ENCODE results near the gene SAV1.

Gene SAV1

DNA sequence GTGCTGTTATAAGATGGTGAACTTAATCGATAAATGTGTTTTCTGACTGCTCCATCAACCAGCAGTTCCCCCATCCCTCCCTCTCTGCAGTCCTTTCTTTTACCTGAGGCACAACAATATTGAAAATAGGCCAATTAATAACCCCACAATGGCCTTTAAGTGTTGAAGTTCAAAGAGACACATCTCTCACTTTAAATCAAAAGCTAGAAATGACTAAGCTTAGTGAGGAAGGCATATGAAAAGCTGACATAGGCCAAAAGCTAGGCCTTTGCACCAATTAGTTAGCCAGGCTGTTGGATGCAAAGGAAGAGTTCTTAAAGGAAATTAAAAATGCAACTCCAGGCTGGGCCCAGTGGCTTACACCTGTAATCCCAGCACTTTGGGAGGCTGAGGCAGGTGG is 43.7 kb downstream of the SAV1 start:
- no peak overlapping the region for H3K4me3 ChIP-seq (ENCODE audit: control insufficient read depth, low read depth, low read length)
- DNase-seq (ENCODE audit: low read depth): no peak
- TF ChIP-seq, protein P1, sequence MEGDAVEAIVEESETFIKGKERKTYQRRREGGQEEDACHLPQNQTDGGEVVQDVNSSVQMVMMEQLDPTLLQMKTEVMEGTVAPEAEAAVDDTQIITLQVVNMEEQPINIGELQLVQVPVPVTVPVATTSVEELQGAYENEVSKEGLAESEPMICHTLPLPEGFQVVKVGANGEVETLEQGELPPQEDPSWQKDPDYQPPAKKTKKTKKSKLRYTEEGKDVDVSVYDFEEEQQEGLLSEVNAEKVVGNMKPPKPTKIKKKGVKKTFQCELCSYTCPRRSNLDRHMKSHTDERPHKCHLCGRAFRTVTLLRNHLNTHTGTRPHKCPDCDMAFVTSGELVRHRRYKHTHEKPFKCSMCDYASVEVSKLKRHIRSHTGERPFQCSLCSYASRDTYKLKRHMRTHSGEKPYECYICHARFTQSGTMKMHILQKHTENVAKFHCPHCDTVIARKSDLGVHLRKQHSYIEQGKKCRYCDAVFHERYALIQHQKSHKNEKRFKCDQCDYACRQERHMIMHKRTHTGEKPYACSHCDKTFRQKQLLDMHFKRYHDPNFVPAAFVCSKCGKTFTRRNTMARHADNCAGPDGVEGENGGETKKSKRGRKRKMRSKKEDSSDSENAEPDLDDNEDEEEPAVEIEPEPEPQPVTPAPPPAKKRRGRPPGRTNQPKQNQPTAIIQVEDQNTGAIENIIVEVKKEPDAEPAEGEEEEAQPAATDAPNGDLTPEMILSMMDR (IDR thresholded peaks at IDR 0.05; ENCODE audit: control insufficient read depth, insufficient read depth, low read depth, low read length, missing control alignments): no peak

DNA sequence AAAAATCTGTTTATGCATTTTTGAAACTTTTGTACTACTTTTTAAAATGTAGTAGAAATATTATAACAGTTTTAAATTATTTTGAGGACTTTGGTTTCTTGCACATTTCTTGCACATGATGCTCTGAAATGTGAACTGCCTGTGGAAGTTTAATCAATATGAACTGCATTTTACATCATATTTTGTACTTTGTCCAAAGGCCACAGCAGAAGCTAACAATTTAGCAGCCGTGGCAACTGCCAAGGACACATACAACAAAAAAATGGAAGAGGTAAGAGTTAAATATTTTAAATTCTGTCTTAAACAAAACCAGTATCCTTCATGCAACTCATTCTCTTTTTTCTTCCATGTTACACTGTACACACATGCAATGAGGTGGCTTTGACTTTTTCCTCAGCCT is 45.1 kb downstream of the SAV1 start:
- no peak for DNase-seq (ENCODE audit: low read depth)
- TF ChIP-seq, protein P1 (IDR thresholded peaks at IDR 0.05; ENCODE audit: control insufficient read depth, insufficient read depth, low read depth, low read length, missing control alignments): no peak
- H3K4me3 ChIP-seq (ENCODE audit: control insufficient read depth, low read depth, low read length): no peak overlapping the region

DNA sequence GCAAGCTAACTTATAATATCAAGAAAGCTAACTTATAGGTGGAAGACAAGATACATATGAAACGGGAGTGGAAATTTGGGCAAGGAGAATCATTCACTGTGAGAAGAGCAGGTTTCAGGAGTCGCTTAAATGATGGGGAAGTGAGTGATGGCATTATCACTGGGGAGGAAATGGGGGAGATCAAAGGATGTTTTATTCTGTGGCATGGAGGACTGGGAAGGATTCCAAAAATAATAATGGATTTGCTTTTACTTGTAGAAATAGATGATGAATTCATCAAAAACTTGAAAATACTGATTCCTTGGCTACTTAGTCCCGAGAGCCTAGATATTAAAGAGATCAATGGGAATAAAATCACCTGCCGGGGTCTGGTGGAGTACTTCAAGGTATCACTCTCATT is 47.8 kb downstream of the SAV1 start:
- H3K4me3 ChIP-seq (ENCODE audit: control insufficient read depth, low read depth, low read length): no peak overlapping the region
- TF ChIP-seq, protein P1 (IDR thresholded peaks at IDR 0.05; ENCODE audit: control insufficient read depth, insufficient read depth, low read depth, low read length, missing control alignments): no peak
- DNase-seq (ENCODE audit: low read depth): no peak

DNA sequence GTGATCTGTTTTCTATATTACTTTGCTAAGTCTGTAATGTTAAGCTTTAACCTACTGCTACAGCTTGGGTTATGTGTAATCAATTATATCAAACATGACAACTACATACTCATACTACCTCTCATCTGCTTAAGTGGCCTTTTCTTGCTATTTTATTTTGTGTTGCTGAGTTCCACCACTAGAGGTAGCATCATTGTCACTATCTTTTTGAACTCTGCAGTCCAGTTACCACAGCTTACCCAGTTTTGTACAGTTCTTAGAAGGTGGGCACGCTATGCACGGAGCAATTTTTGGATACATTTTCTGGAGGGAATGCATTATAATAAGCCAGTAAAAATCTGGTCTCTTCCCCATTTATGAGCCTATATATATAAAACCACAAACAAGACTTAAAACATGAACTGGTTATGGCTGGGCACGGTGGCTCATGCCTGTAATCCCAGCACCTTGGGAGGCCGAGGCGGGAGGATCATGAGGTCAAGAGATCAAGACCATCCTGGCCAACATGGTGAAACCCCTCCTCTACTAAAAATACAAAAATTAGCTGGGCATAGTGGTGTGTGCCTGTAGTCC is 48.5 kb downstream of the SAV1 start:
- DNase-seq (ENCODE audit: low read depth): peak; percentile 38
- no peak overlapping the region for H3K4me3 ChIP-seq (ENCODE audit: control insufficient read depth, low read depth, low read length)
- TF ChIP-seq, protein P1 (IDR thresholded peaks at IDR 0.05; ENCODE audit: control insufficient read depth, insufficient read depth, low read depth, low read length, missing control alignments): peak; percentile 73

DNA sequence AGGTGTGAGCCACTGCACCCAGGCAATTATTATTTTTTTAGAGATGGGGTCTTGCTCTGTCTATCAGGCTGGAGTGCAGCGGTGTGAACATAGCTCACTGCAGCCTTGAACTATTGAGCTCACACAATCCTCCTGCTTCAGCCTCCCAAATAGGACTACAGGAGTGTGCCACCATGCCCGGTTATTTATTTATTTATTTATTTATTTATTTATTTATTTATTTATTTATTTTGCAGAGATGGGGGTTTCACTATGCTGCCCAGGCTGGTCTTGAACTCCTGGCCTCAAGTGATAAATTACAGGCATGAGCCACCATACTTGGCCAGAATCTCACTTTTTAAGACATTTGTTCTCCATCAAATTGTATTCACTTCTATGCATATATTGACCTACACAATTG is 51.8 kb downstream of the SAV1 start:
- DNase-seq (ENCODE audit: low read depth): no peak
- H3K4me3 ChIP-seq (ENCODE audit: control insufficient read depth, low read depth, low read length): no peak overlapping the region
- TF ChIP-seq, protein P1 (IDR thresholded peaks at IDR 0.05; ENCODE audit: control insufficient read depth, insufficient read depth, low read depth, low read length, missing control alignments): no peak

DNA sequence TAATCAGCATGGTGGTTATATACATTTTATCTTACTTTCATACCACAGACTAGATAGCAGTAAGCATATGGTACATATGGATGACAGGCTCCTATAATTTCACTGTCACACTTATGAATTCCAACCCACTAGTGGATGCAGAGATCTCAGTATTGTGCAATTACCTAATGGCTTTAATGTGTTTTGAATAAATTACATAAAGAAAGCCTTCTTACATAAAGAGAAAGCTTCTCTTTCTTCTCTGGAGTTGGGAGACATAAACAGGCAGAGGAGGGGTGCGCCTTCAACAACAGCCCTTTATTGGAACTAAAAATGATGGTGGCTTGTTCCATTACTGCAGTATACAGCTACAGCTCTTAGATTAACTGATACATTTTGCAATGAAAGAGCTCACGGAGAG is 52.6 kb downstream of the SAV1 start:
- TF ChIP-seq, protein P1 (IDR thresholded peaks at IDR 0.05; ENCODE audit: control insufficient read depth, insufficient read depth, low read depth, low read length, missing control alignments): no peak
- DNase-seq (ENCODE audit: low read depth): no peak
- no peak overlapping the region for H3K4me3 ChIP-seq (ENCODE audit: control insufficient read depth, low read depth, low read length)

DNA sequence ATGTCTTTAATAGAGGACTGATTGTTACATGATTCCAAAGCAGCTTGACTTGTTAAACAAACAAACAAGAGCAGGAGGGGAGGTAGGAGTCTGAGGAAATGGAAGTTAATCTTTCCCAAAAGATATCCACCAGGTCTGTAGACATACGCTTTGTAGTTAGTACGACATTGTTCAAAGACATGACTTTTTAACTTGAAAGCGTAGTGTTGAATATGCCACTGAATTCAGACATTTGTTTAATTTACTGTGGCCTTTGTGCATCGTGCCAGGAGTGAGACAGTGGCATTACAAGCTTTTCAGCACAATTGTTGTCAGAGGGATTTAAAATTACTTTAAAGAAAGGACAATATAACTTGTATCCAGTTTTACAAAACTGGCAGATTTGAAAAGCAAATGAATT is 53.0 kb downstream of the SAV1 start:
- TF ChIP-seq, protein P1 (IDR thresholded peaks at IDR 0.05; ENCODE audit: control insufficient read depth, insufficient read depth, low read depth, low read length, missing control alignments): no peak
- DNase-seq (ENCODE audit: low read depth): no peak
- no peak overlapping the region for H3K4me3 ChIP-seq (ENCODE audit: control insufficient read depth, low read depth, low read length)
